RCC 7860 (cell line): ENCODE results near the gene ULK3.

Source experiments
- DNase-seq: peaks from one replicate; pipeline ENCODE4 v3.0.0-alpha.2; 2015; ENCODE audit warnings: low spot score
- FAIRE-seq: peaks from 2 replicates; lab custom pipeline; 2012; peaks lifted over from hg19 to GRCh38; lab: Jason Lieb, UNC

ULK3 gene

DNA sequence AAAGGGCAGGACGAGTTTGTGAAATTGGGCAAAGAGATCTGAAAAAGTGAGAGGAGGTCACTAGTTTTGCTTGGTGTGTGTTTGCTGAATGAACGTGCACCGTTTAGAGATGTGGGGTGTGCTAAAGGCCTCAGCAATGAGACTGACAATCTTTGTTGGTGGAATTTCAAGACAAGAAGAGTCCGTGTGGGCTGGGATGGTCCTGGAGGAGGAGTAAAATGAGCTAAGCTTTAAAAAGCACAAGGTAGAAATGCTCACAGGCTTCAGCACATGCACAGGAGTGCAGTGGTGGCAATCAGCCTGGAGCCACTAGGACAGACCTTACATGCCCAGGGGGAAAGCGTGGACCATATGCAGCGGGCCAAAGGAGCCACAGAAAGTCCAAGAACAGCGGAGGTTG is 18.0 kb downstream of the ULK3 start:
- FAIRE-seq = no peak
- no peak for DNase-seq

DNA sequence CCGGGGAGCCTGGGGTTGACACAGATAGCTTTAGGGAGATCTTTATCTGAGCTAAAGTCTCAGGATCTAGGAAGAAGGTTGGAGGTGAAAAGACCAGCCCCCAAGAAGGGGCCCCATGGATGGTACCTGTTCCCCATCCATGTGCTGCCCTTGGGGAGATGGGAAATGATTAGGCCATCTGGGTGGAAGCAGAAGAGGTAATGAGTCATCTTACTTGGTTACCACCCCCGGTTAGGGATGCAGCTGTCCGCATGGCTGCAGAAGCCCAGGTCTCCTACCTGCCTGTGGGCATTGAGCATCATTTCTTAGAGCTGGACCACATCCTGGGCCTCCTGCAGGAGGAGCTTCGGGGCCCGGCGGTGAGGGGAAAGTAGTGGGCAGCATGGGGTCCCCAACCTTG is 19.6 kb downstream of the ULK3 start:
- DNase-seq (no peak), FAIRE-seq (no peak)

DNA sequence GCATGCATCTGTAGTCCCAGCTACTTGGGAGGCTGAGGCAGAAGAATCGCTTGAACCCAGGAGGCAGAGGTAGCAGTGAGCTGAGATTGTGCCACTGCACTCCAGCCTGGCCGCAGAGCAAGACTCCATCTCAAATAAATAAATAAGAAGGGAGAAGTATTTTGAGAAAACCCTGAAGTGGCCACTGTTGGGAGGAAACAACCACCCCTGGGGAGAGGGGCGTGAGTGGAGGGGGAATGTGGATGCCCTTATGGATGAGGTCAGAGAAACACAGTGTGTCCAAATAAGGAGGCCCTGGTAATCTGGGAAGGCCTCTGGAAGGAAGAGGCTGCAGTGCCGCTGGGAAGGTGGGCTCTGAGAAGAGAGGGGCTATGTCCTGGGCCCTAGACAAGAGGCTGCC is 20.7 kb downstream of the ULK3 start:
- DNase-seq (no peak), FAIRE-seq (no peak)

DNA sequence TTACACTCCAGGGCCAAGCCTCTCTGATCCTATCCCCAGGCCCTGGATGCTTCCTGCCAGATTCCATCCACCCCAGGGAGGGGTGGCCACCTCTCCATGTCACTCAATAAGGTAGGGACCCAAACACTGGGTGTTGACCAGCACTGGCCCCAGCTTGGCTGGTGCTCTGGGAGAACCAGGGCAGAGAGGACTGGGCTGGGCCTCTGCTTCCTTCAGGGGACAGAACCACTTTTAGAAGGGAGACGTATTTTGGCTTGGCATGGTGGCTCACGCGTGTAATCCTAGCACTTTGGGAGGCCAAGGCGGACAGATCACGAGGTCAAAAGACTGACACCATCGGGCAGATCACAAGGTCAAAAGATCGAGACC is 21.2 kb downstream of the ULK3 start:
- DNase-seq (no peak), FAIRE-seq (no peak)

DNA sequence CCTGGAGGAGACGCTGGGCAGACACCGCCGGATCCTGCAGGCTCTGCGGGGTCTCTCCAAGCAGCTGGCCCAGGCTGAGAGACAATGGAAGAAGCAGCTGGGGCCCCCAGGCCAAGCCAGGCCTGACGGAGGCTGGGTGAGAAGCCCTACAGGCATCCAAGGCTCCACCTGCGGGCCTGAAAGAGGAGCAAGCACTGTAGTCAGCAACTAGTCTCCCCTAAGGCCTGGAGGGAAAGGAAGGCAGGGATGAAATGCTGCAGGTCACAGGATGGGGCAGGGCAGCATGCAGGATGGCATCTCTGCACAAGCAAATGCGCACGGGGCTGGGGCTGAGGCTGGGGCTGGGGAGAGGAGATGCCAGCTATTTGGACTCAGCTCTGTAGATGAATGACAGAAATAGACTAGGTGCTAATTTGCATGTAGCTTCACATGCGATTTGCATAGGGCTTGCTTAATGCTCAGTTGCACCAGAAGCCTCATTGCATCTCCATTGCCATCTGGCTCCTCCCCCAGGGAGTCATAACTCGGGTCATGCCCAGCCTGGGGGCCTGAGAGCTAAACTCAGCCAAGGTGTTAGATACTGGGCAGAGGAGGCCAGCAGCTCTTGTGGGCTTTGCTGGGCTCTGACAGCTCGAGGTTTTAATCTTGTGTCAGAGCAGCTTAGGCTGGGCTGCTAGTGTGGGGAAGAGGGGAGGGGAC is 21.7 kb downstream of the ULK3 start:
- DNase-seq (no peak), FAIRE-seq (no peak)

DNA sequence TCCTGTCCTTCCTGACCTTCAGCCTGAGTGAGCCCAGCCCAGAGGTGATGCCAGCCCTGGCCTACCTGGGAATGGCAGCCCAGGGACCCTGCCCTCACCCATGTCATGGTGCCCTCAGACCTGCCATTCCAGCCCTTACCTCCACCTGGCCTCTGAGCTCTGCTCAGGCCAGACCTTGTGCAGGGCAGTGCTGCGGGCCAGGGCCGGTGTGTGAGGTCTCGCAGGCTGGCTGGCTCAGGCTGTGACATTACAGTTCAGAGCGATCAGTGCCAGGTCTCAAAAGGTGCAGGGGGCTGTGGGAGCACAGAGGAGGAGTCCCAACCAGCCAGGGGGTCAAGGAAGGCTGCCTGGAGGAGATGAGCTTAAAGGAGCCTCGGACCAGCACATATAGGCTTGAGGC is 22.9 kb downstream of the ULK3 start:
- FAIRE-seq = no peak
- DNase-seq = no peak

DNA sequence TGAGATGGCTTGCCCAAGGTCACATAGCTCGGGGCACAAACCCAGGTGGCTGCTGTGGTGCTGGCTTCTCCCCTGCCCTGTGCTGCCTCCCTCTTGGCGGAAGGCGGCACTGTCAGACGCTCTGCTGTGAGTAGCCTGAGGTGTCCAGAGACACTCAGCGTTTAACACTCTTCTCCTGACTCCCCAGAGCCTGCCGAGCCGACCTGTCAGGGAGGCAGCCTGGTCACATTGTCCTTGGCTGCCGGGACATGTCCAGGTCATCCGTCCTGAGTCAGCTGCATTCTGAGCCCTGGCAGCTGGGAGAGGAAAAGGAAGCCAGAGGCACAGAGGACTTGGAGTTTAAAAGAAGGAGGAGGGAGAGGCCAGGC is 25.6 kb downstream of the ULK3 start:
- no peak for FAIRE-seq

DNA sequence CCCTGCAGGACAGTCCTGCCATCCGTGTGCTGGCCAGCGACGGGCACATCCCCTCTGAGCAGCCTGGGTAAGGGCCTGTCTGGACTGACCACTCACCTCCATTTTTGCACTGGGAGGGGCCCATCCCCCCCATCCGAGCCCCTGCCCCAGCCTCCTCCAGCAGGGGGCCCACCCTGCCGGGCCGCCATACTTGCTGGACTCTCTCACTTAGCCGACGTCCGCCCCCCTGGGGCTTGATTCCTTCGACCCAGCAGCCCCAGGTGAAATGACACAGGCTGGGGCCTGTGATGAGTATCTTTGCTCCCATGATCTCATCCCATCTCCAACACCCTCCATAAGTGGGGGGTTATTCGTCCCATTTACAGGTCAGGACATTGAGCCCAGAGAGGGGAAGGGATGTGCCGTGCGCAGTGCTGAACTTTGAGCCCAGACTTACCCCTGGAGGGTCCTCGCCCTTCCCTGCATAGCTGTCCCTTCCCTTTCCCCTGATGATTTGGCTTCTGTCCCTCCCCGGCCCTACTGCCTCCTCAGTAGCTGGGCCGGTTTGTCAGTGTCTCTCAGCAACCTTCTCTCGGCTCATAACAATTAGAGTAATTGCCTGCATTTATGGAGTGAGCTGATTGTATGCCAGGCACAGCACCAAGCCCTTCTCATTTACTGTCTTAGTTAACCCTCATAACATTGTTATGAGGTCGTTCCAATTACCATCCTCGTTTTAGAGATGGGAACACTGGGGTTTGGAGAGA is 26.2 kb downstream of the ULK3 start:
- DNase-seq = no peak
- no peak for FAIRE-seq

More for the DNA sequence above, 25.6 kb downstream of the ULK3 start:
- peak; percentile 55 for DNase-seq

DNA sequence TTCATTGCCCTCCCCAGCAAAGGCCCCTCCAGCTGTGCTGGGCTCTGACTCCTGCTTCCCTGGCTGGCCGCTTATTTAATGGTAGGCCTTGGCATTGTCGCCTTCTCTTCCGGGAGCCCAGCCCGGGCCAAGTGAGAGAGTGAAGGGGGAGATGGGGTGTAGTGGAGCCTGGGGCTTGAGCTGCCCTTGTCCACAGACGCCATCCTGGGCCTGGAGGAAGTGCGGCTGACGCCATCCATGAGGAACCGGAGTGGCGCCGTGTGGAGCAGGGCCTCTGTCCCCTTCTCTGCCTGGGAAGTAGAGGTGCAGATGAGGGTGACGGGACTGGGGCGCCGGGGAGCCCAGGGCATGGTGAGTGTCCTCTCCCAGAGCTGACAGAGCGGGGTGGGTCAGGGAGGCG is 27.0 kb downstream of the ULK3 start:
- FAIRE-seq = no peak
- no peak for DNase-seq

DNA sequence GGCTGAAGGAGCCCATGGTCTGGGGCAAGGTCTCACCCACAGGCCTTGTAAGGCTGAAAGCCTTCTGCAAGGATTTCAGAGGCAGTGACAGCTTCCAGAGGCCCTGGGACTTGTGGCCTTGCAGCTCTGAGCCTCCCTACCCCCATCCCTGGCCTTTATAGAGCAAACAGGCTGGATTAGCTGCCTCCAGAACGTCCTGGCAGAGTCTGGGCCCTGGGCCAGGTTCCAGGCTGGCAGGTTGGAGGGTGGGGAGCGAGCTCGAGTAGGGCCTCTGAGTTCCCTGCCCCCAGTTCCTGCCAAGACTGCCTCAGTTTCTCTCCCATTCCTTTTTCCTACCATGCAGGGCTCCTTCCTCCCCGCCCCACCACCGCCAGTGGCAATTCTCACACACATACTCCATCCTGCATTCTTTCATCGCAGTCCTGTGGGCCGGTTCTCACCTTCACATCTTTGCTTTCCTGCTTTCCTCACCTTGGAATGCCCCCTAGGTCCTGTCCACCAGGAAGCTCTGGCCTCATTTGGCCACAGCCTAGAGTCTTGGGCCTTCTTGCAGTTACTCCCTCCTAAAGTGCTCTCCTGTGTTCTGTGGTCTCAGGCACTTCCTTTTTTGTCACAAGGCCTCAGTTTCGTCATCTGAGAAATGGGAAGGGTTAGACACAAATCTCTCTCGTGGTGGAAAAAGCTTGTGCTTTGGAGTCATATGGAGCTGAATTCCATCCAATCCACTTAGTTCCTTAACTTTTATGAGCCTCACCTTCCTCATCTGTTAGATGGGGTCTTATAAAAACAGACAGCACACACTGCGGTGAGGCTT is 27.6 kb downstream of the ULK3 start:
- no peak for FAIRE-seq
- DNase-seq = no peak

DNA sequence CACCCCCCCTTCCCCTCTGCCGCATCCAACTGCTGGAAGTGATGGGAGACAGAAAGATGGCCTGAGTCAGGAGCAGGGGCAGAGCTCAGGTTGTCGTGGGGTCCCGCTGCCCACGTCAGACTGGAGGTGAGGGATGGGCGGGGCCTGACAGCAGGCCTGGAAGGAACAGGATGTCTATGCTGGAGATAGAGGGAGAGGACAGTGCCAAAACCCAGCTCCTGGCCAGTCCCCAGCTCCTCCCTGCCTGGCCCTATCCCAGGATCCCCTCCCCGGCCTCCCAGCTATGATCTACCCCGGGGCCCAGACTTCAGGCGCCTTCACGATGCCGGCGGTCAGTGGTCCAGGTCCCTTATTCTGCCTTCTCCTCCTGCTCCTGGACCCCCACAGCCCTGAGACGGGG is 30.4 kb downstream of the ULK3 start, which contains the start of gene LMAN1L:
Gene LMAN1L, plus strand, starts transcription at position 303 of the 400 bp plus-strand sequence. Its CDS starts 20 bp downstream, at position 323.
- FAIRE-seq (no peak), DNase-seq (no peak)

DNA sequence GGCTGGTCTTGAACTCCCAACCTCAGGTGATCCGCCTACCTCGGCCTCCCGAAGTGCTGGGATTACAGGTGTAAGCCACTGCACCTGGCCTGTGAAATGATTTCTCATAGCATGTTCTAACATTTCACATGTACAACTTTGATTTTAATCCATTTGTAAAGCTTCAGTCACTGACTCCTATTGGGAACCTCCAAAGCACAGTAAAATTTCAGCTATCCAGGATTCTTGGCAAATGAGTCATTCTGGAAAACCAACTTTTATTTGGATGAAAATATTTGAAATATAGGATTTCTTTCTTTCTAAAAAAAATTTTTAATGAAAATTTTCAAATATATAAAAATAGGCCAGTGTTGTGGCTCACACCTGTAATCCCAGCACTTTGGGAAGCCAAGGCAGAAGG is 33.0 kb downstream of the ULK3 start:
- DNase-seq = no peak
- no peak for FAIRE-seq

DNA sequence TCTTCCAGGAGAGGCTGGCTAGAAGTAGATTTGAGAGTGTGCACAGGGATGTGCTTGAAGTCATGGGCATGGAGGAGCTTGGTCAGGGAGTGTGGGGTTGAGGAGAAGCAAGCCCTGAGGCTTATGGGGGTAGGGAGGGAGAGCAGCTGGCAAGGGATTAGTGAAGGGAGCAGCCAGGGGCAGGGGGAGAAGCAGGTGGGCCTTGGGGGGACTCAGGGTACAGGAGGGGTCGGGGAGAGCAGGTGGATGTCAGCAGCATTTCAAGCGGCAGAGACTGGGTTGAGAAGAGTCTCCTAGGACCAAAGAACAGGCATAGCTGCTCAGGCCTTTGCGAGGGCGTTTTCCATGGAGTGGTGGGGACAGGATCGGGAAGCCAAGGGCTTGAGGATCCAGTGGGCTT is 33.7 kb downstream of the ULK3 start:
- FAIRE-seq (no peak), DNase-seq (no peak)

DNA sequence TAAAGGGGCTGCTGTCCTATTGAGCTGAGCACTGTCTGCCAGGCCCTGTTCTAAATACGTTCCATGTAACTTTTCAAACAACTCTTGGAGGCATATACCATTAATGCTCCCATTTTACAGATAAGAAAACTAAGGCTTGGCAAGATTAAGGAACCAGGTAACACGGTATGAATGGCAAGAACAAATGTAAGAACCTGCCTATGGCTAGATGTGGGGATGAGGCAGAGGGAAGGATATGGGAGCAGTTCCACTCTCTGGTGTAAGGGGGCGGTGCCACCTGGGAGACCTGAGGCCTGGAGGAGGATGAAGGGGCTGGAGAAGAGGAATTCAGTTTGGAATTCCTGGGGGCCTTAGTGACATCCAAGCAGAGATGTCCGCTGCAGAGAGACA is 34.1 kb downstream of the ULK3 start:
- FAIRE-seq (no peak), DNase-seq (no peak)

DNA sequence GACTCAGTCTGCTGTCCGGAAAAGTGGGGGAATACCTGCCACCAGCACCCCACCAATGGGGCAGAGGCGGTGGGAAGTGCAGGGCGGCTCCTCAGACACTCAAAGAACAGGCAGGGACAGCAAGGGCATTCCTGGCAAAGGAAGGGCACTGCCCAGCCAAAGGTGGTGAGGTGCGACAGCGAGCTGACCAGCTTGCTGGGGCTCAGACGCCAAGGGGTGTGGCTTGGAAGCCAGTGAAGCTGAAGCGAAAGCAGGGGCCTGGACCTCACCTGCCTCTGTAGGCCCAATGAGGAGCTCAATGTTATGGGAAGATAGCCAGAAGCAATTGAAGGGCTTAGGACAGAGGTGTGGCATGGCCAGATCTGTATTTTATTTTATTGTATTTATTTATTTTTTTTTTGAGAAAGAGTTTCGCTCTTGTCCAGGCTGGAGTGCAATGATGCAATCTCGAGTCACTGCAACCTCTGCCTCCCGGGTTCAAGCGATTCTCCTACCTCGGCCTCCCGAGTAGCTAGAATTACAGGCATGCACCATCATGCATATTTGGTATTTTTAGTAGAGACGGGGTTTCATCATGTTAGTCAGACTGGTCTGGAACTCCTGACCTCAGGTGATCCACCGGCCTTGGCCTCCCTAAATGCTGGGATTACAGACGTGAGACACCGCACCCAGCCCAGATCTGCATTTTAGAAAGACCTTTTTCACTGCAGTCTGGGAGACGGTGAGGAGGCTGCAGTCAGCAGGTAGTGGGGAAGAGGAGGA is 34.7 kb downstream of the ULK3 start:
- no peak for DNase-seq
- no peak for FAIRE-seq

DNA sequence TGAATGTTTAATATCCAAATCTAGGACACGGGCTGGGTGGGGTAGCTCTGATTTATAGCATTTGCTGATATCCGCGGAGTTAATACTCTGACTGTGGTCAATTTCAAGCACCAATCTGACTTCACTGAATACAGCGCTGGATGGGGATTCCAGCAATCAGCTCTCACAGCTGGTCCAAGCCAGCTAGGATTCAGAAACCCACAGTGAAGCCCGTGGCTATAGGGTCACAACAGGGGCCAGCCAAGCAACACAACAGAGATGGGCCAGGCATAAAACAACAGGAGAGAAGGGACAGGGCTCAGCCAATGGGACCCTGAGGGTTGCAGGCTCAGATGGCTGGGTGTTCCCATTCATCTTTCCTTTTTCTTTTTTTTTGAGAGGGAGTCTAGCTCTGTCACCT is 35.7 kb downstream of the ULK3 start:
- DNase-seq = no peak
- FAIRE-seq = no peak

DNA sequence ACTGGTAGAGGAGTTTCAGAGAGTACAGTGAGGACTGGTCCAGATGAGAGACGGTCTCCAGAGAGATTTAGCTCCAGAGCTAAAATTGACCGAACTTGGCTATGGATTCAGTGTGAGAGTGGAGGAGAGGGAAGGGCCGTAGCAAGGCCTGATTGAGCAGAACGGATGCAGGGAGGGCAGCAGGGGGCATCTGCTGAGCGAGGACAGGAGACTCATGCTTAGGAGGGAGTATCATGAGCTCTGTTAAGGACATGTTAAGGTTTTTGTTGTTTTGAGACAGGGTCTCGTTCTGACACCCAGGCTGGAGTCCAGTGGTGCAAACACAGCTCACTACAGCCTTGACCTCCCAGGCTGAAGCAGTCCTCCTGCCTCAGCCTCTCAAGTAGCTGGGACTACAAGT is 38.0 kb downstream of the ULK3 start:
- FAIRE-seq = no peak
- no peak for DNase-seq

DNA sequence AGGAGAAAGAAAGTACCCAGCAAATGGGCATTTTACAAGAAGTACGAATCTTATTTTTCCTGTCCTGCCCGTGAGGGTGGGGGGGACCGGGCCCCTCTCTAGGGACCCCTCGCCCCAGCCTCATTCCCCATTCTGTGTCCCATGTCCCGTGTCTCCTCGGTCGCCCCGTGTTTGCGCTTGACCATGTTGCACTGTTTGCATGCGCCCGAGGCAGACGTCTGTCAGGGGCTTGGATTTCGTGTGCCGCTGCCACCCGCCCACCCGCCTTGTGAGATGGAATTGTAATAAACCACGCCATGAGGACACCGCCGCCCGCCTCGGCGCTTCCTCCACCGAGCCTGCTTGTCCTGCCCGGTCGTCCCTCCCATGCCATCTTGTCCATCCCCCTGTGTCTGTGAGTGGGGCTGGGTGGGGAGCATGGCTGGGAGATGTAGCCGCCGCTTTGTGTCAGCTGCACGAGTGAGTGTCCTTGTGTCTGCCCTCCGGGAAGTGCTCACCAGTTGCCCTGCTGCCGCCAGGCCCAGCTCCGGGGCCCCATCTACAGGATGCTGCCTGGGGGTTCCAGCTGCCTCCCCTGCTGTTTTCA is 40.0 kb downstream of the ULK3 start:
- FAIRE-seq = no peak
- DNase-seq = no peak

DNA sequence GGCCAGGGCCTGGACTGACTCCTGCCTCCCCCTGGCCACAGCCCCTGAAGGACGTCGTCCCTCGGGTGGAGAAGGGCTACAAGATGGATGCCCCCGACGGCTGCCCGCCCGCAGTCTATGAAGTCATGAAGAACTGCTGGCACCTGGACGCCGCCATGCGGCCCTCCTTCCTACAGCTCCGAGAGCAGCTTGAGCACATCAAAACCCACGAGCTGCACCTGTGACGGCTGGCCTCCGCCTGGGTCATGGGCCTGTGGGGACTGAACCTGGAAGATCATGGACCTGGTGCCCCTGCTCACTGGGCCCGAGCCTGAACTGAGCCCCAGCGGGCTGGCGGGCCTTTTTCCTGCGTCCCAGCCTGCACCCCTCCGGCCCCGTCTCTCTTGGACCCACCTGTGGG is 40.7 kb downstream of the ULK3 start:
- no peak for DNase-seq
- no peak for FAIRE-seq

DNA sequence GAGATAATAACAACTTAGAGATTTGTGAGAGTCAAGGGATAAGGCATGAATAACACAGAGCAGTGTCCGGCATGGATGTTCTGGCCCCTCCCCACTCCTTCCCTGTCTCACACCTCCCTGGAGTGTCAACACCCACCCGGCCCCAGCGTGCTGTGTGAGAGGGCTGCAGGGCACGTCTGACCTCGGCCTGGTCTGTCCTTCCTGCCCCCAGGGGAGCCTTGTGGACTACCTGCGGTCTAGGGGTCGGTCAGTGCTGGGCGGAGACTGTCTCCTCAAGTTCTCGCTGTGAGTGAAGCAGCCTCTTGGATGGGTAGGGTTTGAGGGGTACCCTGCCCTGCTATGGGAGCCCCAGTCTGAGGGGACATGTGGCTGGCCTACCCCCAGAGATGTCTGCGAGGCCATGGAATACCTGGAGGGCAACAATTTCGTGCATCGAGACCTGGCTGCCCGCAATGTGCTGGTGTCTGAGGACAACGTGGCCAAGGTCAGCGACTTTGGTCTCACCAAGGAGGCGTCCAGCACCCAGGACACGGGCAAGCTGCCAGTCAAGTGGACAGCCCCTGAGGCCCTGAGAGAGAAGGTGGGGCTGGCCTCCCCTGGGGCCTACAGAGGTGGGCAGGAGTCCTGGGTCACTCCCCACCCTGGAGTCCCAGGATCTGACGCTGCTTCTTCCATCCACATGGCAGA is 41.5 kb downstream of the ULK3 start:
- FAIRE-seq (no peak), DNase-seq (no peak)
